ENCODE measurements around the gene GNAZ. TPM values are rescaled to one million over a fixed set of nuclear protein-coding genes. Genes with fewer than 3 reads are reported as not detected.

Gene GNAZ
- total and polyA plus RNA-seq, 4 donors = 0.84 to 6.1 (median 3.6) TPM

DNA sequence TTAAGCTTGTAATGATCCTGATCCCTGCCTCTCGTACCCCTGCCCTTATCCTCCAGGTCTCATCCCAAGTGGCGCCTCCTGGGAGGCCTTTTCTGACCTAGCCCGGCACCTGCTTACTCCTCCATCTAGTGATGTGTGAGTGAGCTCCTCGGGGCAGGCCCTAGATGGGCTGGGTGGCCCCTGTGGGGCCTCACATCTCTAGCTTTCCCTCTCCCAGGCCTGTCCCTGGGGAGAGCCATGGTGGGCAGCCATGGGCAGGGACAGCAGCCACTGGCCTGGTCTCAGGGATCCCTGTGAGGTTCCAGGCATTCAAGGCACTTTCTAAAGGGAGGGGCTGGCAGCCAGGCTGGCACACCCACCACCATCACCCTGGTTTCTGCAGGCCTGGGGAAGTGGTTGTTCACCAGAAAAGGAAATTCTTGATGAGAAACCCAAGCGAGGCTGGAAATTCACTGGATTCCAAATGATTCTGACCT is 27.9 kb downstream of the GNAZ start:
- intact Hi-C loops (cut with DNase I) = no loop called here
- Histone ChIP-seq H3K4me3 (ENCODE audit: low read length in 2 of 2) (no peak overlapping the region), H3K27ac (ENCODE audit: low read depth in 1 of 2, low read length in 2 of 2) (peak overlapping the region in 1 of 2 donors; percentile 26), H3K27me3 (ENCODE audit: control insufficient read depth in 1 of 2, insufficient read depth in 2 of 2, low read length in 1 of 2) (no peaks in the 10 kb centered on the region), H3K36me3 (ENCODE audit: control insufficient read depth in 1 of 2, insufficient read depth in 2 of 2, low read length in 1 of 2) (no peaks in the 10 kb centered on the region), H3K4me1 (ENCODE audit: control insufficient read depth in 1 of 2, insufficient read depth in 2 of 2, low read length in 2 of 2) (no peaks in the 10 kb centered on the region), H3K9me3 (ENCODE audit: control insufficient read depth, low read length) (no peaks in the 10 kb centered on the region)
- WGBS, 2 donors = 59 to 61% methylated on average over 5 of the region's 5 CpGs
- ATAC-seq (ENCODE audit: low FRiP score) (peak; percentile 39), DNase-seq (no peak)

DNA sequence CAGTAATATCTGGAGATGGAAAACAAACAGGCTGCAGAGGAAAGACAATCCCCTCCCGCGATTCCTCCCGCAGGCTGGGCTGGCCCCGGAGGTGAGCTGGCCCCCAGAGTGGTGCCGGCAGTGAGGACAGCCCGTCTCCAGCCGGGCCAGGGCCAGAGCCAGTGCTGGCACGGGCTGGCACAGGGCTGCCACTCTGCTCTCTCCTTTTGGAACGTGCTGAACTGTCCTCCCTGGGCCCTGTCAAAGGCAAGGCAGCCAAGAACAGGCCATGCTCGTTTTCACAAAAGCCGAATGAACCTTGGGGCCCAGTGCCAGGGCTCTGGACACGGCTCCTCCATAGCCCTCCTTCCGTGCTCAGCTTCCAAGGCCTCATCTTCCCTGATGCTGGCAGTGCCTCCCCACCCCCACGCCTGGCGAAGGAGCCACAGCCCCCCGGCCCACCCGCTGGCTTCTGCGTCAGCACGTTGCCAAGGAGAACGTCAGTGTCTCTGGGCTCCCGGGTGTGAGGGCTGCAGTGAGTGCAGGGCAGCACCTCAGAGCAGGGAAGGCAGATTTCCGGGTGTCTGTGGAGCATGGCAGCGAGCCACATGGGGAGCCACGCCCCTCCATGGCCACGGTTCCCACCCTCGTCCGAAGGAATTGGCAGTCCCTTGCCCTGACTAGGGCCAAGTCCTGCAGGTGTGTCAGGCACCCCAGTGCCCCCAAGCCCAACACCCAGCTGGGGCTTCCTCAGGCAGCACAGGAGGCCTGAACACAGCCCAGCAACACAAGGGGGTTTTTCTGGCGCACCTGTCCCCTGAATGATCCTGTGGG is 28.6 kb downstream of the GNAZ start:
- peak in 1 of 2 donors; percentile 79 for DNase-seq
- intact Hi-C loops (cut with DNase I) = no loop called here
- H3K9me3 ChIP-seq (ENCODE audit: control insufficient read depth, low read length) = no peaks in the 10 kb centered on the region
- WGBS, 2 donors = 13 to 15% methylated on average over 28 of the region's 28 CpGs
- ATAC-seq (ENCODE audit: low FRiP score) = peak; percentile 57
- H3K27me3 ChIP-seq (ENCODE audit: control insufficient read depth in 1 of 2, insufficient read depth in 2 of 2, low read length in 1 of 2) = no peaks in the 10 kb centered on the region
- H3K36me3 ChIP-seq (ENCODE audit: control insufficient read depth in 1 of 2, insufficient read depth in 2 of 2, low read length in 1 of 2) = no peaks in the 10 kb centered on the region
- H3K4me3 ChIP-seq (ENCODE audit: low read length in 2 of 2) = no peak overlapping the region
- no peak overlapping the region for H3K27ac ChIP-seq (ENCODE audit: low read depth in 1 of 2, low read length in 2 of 2)
- H3K4me1 ChIP-seq (ENCODE audit: control insufficient read depth in 1 of 2, insufficient read depth in 2 of 2, low read length in 2 of 2) = no peaks in the 10 kb centered on the region

DNA sequence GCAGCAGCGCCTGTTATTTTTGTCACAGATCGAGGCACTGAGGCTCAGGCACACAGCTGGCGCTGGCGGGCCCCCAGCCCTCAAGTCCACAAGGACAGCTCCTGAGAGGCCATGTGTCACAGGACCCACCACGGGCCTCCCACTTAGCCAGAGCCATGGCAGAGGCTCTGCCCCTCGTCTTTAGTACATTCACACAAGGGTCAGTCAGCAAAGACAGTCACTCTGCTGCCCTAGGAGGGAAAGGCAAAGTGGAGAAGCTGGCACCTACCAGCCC is 29.1 kb downstream of the GNAZ start:
- 92 to 95% methylated on average over 6 of the region's 6 CpGs for WGBS, 2 donors
- intact Hi-C loops (cut with DNase I) = no loop called here
- Histone ChIP-seq H3K27ac (ENCODE audit: low read depth in 1 of 2, low read length in 2 of 2) (no peak overlapping the region), H3K36me3 (ENCODE audit: control insufficient read depth in 1 of 2, insufficient read depth in 2 of 2, low read length in 1 of 2) (no peaks in the 10 kb centered on the region), H3K4me3 (ENCODE audit: low read length in 2 of 2) (no peak overlapping the region), H3K9me3 (ENCODE audit: control insufficient read depth, low read length) (no peaks in the 10 kb centered on the region), H3K4me1 (ENCODE audit: control insufficient read depth in 1 of 2, insufficient read depth in 2 of 2, low read length in 2 of 2) (no peaks in the 10 kb centered on the region), H3K27me3 (ENCODE audit: control insufficient read depth in 1 of 2, insufficient read depth in 2 of 2, low read length in 1 of 2) (no peaks in the 10 kb centered on the region)
- ATAC-seq (ENCODE audit: low FRiP score) (no peak), DNase-seq (no peak)

DNA sequence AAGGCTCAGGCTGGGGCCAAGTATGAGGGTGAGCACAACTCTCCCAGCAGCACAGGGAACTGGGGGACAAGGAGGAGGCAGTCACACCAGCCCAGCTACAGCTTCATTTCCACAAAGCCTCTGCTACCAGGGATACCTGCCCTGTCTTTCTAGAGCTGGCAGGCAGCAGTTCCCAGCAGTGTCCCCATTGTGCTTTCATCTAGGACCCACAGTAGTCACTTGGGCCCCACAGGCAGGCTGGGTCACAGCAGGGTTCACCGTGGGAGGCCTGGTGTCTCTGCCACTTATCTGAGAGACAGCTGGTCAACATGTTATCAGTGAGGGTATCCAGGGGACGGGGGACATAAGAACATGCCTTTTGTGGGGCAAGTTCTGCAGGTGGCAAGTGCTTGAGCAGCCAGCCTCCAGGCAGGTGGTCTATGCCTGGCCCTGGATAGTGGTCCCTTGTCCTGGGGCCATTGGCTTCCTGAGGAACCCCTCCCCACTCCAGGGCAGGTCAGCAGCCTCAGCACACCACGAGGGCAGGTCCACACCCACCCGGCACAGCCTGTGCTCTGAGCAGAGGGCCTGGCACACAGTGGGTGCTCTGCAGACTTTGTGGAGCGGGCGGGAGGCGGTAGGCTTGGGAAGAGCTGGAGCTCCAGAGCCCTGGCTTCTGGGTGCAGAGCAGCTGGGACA is 29.9 kb downstream of the GNAZ start:
- ATAC-seq (ENCODE audit: low FRiP score) = no peak
- DNase-seq = no peak
- no peaks in the 10 kb centered on the region for H3K36me3 ChIP-seq (ENCODE audit: control insufficient read depth in 1 of 2, insufficient read depth in 2 of 2, low read length in 1 of 2)
- no peaks in the 10 kb centered on the region for H3K27me3 ChIP-seq (ENCODE audit: control insufficient read depth in 1 of 2, insufficient read depth in 2 of 2, low read length in 1 of 2)
- intact Hi-C loops (cut with DNase I) = no loop called here
- H3K9me3 ChIP-seq (ENCODE audit: control insufficient read depth, low read length) = no peaks in the 10 kb centered on the region
- H3K4me1 ChIP-seq (ENCODE audit: control insufficient read depth in 1 of 2, insufficient read depth in 2 of 2, low read length in 2 of 2) = no peaks in the 10 kb centered on the region
- H3K27ac ChIP-seq (ENCODE audit: low read depth in 1 of 2, low read length in 2 of 2) = no peak overlapping the region
- H3K4me3 ChIP-seq (ENCODE audit: low read length in 2 of 2) = no peak overlapping the region
- 97 to 98% methylated on average over 7 of the region's 7 CpGs for WGBS, 2 donors

DNA sequence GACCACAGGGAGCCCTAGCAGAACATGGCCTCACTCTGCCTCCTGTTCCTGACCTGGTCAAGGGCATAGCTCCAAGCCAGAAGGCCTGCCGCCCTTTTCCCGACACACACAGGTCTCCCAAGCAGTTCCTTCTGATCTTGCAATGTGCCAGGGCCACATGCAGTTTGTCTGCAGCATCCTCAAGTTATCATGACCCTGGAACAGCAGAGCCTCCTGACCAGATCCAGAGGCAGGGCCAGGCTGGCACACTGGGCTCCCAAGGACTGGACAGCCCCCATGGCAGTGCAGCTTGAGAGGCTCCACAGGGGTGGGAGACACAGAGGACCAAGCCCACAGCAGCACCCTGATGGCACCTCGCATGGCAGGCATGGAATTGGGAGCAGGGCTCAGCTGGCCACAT is 31.2 kb downstream of the GNAZ start:
- DNase-seq (no peak), ATAC-seq (ENCODE audit: low FRiP score) (no peak)
- H3K4me3 ChIP-seq (ENCODE audit: low read length in 2 of 2) = no peak overlapping the region
- no peaks in the 10 kb centered on the region for H3K9me3 ChIP-seq (ENCODE audit: control insufficient read depth, low read length)
- no peaks in the 10 kb centered on the region for H3K36me3 ChIP-seq (ENCODE audit: control insufficient read depth in 1 of 2, insufficient read depth in 2 of 2, low read length in 1 of 2)
- no peaks in the 10 kb centered on the region for H3K4me1 ChIP-seq (ENCODE audit: control insufficient read depth in 1 of 2, insufficient read depth in 2 of 2, low read length in 2 of 2)
- intact Hi-C loops (cut with DNase I) = no loop called here
- no peak overlapping the region for H3K27ac ChIP-seq (ENCODE audit: low read depth in 1 of 2, low read length in 2 of 2)
- H3K27me3 ChIP-seq (ENCODE audit: control insufficient read depth in 1 of 2, insufficient read depth in 2 of 2, low read length in 1 of 2) = no peaks in the 10 kb centered on the region
- 87 to 96% methylated on average over 3 of the region's 3 CpGs for WGBS, 2 donors

DNA sequence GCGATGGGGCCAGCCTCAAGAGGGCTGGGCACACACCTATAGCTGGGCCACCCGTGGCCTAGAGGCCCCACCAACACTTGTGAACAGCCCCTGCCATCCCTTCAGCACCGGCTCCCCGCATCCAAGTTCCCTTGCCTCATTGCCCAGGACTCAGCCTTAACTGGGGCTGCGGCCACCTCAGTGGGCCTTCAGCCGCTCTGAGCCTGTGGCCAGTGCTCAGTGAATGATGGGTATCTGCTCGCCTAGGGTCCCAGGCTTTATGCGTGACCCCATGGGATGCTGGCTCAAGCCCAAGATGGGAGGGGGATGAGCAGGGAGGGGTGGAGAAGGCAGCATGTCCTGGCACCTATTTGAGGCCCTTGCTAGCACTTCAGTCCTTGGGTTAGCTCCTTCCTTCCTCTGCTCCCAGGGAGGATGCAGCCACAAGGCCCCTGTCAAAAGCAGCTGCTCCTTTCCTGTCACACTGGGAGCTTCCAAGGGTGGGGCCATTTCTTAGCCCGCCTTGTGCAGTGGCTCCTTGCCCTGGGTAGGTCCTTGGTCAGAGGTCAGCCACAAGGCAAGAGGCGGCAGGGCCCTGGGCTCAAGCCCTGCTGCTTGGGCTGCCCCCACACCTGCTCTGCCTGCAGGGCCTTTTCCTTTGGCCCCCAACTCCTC is 31.8 kb downstream of the GNAZ start:
- H3K9me3 ChIP-seq (ENCODE audit: control insufficient read depth, low read length) = no peaks in the 10 kb centered on the region
- no peaks in the 10 kb centered on the region for H3K4me1 ChIP-seq (ENCODE audit: control insufficient read depth in 1 of 2, insufficient read depth in 2 of 2, low read length in 2 of 2)
- intact Hi-C loops (cut with DNase I) = no loop called here
- no peak for DNase-seq
- no peak overlapping the region for H3K4me3 ChIP-seq (ENCODE audit: low read length in 2 of 2)
- no peaks in the 10 kb centered on the region for H3K27me3 ChIP-seq (ENCODE audit: control insufficient read depth in 1 of 2, insufficient read depth in 2 of 2, low read length in 1 of 2)
- no peak overlapping the region for H3K27ac ChIP-seq (ENCODE audit: low read depth in 1 of 2, low read length in 2 of 2)
- H3K36me3 ChIP-seq (ENCODE audit: control insufficient read depth in 1 of 2, insufficient read depth in 2 of 2, low read length in 1 of 2) = no peaks in the 10 kb centered on the region
- no peak for ATAC-seq (ENCODE audit: low FRiP score)
- 97 to 99% methylated on average over 10 of the region's 10 CpGs for WGBS, 2 donors

DNA sequence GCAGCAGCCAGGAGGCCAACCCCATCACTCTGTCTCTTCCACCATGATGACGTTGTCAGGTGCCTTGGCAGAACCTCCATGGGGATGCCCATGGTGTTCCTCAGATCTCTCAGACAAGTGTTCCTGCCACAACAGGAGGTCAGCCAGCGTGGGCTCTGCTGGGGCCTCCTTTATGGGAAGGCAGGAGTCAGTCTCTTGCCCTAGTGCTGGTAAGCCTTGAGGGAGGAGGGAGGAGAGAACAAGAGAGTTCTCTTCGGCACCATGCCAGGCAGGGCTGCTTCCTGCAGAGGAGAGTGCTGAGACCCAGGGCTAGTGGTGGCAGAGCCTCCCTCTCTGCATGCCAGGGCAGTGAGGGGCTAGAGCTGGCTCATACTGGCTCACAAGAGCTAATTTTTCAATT is 32.5 kb downstream of the GNAZ start:
- Histone ChIP-seq H3K27me3 (ENCODE audit: control insufficient read depth in 1 of 2, insufficient read depth in 2 of 2, low read length in 1 of 2) (no peaks in the 10 kb centered on the region), H3K9me3 (ENCODE audit: control insufficient read depth, low read length) (no peaks in the 10 kb centered on the region), H3K4me3 (ENCODE audit: low read length in 2 of 2) (no peak overlapping the region), H3K36me3 (ENCODE audit: control insufficient read depth in 1 of 2, insufficient read depth in 2 of 2, low read length in 1 of 2) (no peaks in the 10 kb centered on the region), H3K4me1 (ENCODE audit: control insufficient read depth in 1 of 2, insufficient read depth in 2 of 2, low read length in 2 of 2) (no peaks in the 10 kb centered on the region), H3K27ac (ENCODE audit: low read depth in 1 of 2, low read length in 2 of 2) (no peak overlapping the region)
- WGBS, 2 donors = 79 to 90% methylated on average over 3 of the region's 3 CpGs
- intact Hi-C loops (cut with DNase I) = no loop called here
- ATAC-seq (ENCODE audit: low FRiP score) (no peak), DNase-seq (no peak)

DNA sequence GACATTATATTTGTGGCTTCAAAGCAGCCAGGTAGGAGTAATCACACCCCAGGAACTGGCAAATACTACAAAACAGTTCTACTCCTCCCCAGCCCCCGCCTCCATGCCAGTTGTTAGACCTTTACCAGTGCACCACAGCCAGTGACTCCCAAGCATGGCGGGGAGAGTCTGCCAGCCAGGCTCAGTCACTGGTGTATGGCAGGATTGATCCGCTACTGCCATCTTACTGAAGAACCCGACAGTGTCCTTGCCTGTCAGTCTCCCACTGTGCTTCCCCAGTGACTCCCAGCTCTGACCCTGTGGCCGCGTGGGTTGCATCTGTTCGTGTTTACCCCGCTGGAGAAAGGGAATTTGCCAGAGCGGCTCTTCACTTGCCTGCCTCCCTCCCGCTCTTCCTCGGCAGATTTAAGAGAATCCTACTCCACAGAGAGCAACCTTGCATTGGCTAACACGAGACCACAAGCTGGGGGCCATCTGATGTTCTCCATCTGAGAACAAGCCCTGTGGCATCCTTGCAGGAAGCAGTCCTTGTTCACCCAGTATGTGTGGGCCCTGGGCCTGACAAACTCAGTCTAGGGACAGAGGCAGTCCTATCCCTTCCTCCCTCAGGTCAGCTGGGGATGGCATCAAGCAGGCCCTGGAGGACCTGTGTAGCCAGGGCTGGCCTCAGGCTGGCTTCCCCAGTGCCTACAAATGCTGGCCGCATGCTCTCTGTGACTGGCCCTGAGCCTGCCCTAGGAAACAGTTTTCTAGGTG is 33.1 kb downstream of the GNAZ start:
- no peaks in the 10 kb centered on the region for H3K4me1 ChIP-seq (ENCODE audit: control insufficient read depth in 1 of 2, insufficient read depth in 2 of 2, low read length in 2 of 2)
- intact Hi-C loops (cut with DNase I) = no loop called here
- no peak overlapping the region for H3K4me3 ChIP-seq (ENCODE audit: low read length in 2 of 2)
- H3K36me3 ChIP-seq (ENCODE audit: control insufficient read depth in 1 of 2, insufficient read depth in 2 of 2, low read length in 1 of 2) = no peaks in the 10 kb centered on the region
- ATAC-seq (ENCODE audit: low FRiP score) (no peak), DNase-seq (no peak)
- no peak overlapping the region for H3K27ac ChIP-seq (ENCODE audit: low read depth in 1 of 2, low read length in 2 of 2)
- H3K9me3 ChIP-seq (ENCODE audit: control insufficient read depth, low read length) = no peaks in the 10 kb centered on the region
- WGBS, 2 donors = 94% methylated on average over 13 of the region's 13 CpGs
- no peaks in the 10 kb centered on the region for H3K27me3 ChIP-seq (ENCODE audit: control insufficient read depth in 1 of 2, insufficient read depth in 2 of 2, low read length in 1 of 2)

Data from aorta (tissue), 5 donors.